ENCODE data around the gene TMIGD2.

The TMIGD2 gene

GRCh38 chr19:4345342-4346019 is 43.3 kb upstream of the TMIGD2 start:
- TF ChIP-seq MYC (IDR thresholded peaks at IDR 0.05; ENCODE audit: low read depth, low read length), result no peak
- no peak for DNase-seq (ENCODE audit: low read depth)
- H3K4me3 ChIP-seq (ENCODE audit: low read depth, low read length), result no peak overlapping the region

GRCh38 chr19:4343370-4344307 is 41.5 kb upstream of the TMIGD2 start, which contains the start of gene MPND:
Gene MPND (plus strand): TSS chr19:4343562. CDS start chr19:4343594, 32 bp downstream.
- no peak for TF ChIP-seq MAX (IDR thresholded peaks at IDR 0.05; ENCODE audit: low read depth, low read length)
- no peak for TF ChIP-seq CTCF (IDR thresholded peaks at IDR 0.05; ENCODE audit: low read depth, low read length)
- TF ChIP-seq MYC (IDR thresholded peaks at IDR 0.05; ENCODE audit: low read depth, low read length), result no peak
- no peak for TF ChIP-seq POLR2A (IDR thresholded peaks at IDR 0.05; ENCODE audit: extremely low read depth, insufficient read length)
- peak; percentile 79 for DNase-seq (ENCODE audit: low read depth)
- H3K4me3 ChIP-seq (ENCODE audit: low read depth, low read length), result peak within 1 kb of the TSS; percentile 65

- peak; percentile 98 for DNase-seq (ENCODE audit: low read depth)
- TF ChIP-seq POLR2A (IDR thresholded peaks at IDR 0.05; ENCODE audit: extremely low read depth, insufficient read length) (peak; percentile 47), MAX (IDR thresholded peaks at IDR 0.05; ENCODE audit: low read depth, low read length) (no peak)
- peak overlapping the region; percentile 65 for H3K4me3 ChIP-seq (ENCODE audit: low read depth, low read length)
Observed at GRCh38 chr19:4342615-4343369, 40.6 kb upstream of the TMIGD2 start.

- no peak for DNase-seq (ENCODE audit: low read depth)
- TF ChIP-seq CTCF (IDR thresholded peaks at IDR 0.05; ENCODE audit: low read depth, low read length) (no peak), MAX (IDR thresholded peaks at IDR 0.05; ENCODE audit: low read depth, low read length) (no peak), MYC (IDR thresholded peaks at IDR 0.05; ENCODE audit: low read depth, low read length) (no peak), POLR2A (IDR thresholded peaks at IDR 0.05; ENCODE audit: extremely low read depth, insufficient read length) (no peak)
- H3K4me3 ChIP-seq (ENCODE audit: low read depth, low read length), result peak overlapping the region; percentile 47
Observed at GRCh38 chr19:4342314-4342614, 40.1 kb upstream of the TMIGD2 start.

GRCh38 chr19:4338441-4339355 is 36.5 kb upstream of the TMIGD2 start, which contains the start of gene STAP2:
Gene STAP2 (minus strand): TSS chr19:4338827. CDS start chr19:4338753, 74 bp downstream.
- TF ChIP-seq POLR2A (IDR thresholded peaks at IDR 0.05; ENCODE audit: extremely low read depth, insufficient read length), result no peak
- TF ChIP-seq MYC (IDR thresholded peaks at IDR 0.05; ENCODE audit: low read depth, low read length), result no peak
- no peak for TF ChIP-seq MAX (IDR thresholded peaks at IDR 0.05; ENCODE audit: low read depth, low read length)
- no peak for TF ChIP-seq CTCF (IDR thresholded peaks at IDR 0.05; ENCODE audit: low read depth, low read length)
- no peak within 1 kb of the TSS for H3K4me3 ChIP-seq (ENCODE audit: low read depth, low read length)
- DNase-seq (ENCODE audit: low read depth), result no peak

GRCh38 chr19:4337906-4338440 is 35.8 kb upstream of the TMIGD2 start:
- no peak for DNase-seq (ENCODE audit: low read depth)
- no peak overlapping the region for H3K4me3 ChIP-seq (ENCODE audit: low read depth, low read length)
- no peak for TF ChIP-seq CTCF (IDR thresholded peaks at IDR 0.05; ENCODE audit: low read depth, low read length)

Measured in NB4 (cell line).